Activated naive CD8-positive, alpha-beta T cell treated with anti-CD3 and anti-CD28 coated beads, Interleukin-2, amount 10 ng/mL, durations not matched to agents 7 days and 5 days (primary cell): ENCODE data around the gene PAPOLA. TPM values are rescaled to one million over a fixed set of nuclear protein-coding genes. Genes with fewer than 3 reads are reported as not detected.

ENCODE experiments used
- ATAC-seq: fragments of 150-1000 bp; cut with Tn5 transposase; one replicate; pipeline ENCODE4 v1.10.0; 2021; ENCODE audit warnings: low read depth, moderate library complexity
- POLR2A ChIA-PET: fragments of 350-600 bp; sonication (Branson Sonifier 250); formaldehyde crosslinking; loops from one replicate; lab custom pipeline; 2021; ENCODE audit warnings: antibody characterized with exemption; lab: Charles Lee
- DNase-seq: peaks from one replicate; pipeline ENCODE4 v3.0.0; 2021
- H3K27ac Mint-ChIP-seq: one replicate; pipeline ENCODE4 v1.8.0; 2022; ENCODE audit warnings: mild to moderate bottlenecking, mixed read lengths
- H3K27me3 Mint-ChIP-seq: one replicate; pipeline ENCODE4 v1.8.0; 2022; ENCODE audit warnings: mild to moderate bottlenecking, moderate library complexity, mixed read lengths
- H3K36me3 Mint-ChIP-seq: one replicate; pipeline ENCODE4 v1.8.0; 2021; ENCODE audit warnings: mild to moderate bottlenecking, mixed read lengths
- H3K4me1 Mint-ChIP-seq: one replicate; pipeline ENCODE4 v1.8.0; 2021; ENCODE audit warnings: mixed read lengths
- H3K4me3 Mint-ChIP-seq: one replicate; pipeline ENCODE4 v1.8.0; 2022; ENCODE audit warnings: mild to moderate bottlenecking, moderate library complexity, mixed read lengths
- H3K9me3 Mint-ChIP-seq: one replicate; pipeline ENCODE4 v1.8.0; 2021; ENCODE audit warnings: mixed read lengths
- total RNA-seq, 2 experiments: library from RNA; stranded (reverse); gene quantifications; one replicate each; pipeline ENCODE4 v1.2.3, GENCODE V29; 2021

Gene PAPOLA
- total RNA-seq, 2 experiments from 2014 or later = 168 to 175 TPM

DNA sequence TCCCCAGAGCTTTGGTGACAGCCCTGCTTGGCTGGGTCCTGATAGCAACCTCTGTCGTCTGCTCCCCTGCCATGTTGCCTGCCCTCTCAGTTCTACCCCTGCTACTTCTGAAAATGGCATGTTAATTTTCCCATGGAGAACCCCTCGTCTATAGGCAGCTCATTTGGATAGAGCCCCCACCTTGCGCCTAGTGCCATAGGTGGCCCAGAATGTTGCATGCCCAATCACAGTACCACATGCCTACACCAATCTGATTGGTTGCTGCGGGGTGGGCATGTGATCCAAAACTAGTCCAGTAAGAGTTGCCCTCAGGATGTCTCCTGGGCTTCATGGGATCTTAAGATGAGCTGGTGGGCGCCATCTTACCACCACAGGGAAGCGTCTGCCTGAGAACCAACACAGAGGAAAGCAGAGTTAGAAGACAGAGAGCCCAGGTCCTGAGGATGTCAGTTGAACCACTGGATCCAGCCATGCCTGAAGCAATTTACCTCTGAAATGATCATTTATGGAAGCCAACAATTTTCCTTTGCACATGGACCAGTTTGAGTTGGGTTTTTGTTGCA is 85.7 kb downstream of the PAPOLA start:
- DNase-seq (no peak), ATAC-seq (no peak)
- H3K9me3 Mint-ChIP-seq = no peaks in the 10 kb centered on the region
- H3K27me3 Mint-ChIP-seq = peaks cover 31% of the 10 kb centered on the region
- no peaks in the 10 kb centered on the region for H3K36me3 Mint-ChIP-seq
- no peak overlapping the region for H3K4me3 Mint-ChIP-seq
- peaks cover 10% of the 10 kb centered on the region for H3K4me1 Mint-ChIP-seq
- H3K27ac Mint-ChIP-seq = no peak overlapping the region
- POLR2A ChIA-PET = no interaction called here

DNA sequence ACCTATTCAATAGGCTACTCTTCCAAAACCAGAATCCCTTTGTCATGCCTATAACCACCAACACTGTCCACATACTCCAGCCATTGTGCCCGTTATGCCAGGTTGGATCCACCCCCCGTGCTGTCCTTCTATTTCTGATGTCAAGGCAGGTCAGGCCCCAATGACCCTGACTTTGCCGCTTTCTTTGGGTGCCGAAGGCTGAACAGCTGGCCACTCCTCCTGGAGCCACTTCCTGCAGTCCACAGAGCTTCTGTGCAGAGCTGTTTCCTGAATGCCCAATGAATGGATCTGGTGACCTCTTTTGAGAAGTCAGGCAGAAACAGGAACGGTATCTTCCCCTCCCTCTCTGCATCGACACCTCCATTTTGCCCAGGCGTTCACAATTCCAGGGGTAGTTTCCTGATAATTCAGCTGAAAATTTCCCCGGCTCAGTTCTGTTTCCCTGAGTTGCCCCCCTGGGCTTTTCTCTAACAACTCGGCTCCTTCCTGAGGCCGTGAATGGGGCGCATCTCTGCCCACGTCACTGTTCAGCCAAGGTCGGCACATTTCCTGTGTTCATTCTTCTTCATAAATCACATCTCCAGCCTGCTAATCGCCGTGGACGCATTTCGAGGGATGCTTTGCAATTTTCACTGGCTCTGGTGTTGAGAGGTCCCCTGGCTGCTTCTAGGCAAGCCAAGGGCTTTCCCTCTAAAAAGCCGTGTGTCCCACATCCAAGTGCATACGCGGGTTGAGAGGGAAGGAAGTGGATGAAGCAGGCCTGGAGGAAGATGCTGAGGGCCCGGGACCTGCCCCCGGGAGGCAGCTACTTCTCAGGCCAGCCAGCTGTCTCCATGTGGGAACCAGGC is 86.5 kb downstream of the PAPOLA start:
- no peak for DNase-seq
- POLR2A ChIA-PET = no interaction called here
- Mint-ChIP-seq H3K27ac (no peak overlapping the region), H3K4me1 (peaks cover 15% of the 10 kb centered on the region), H3K27me3 (peaks cover 34% of the 10 kb centered on the region), H3K4me3 (peak overlapping the region; percentile 12), H3K36me3 (no peaks in the 10 kb centered on the region), H3K9me3 (no peaks in the 10 kb centered on the region)
- no peak for ATAC-seq

DNA sequence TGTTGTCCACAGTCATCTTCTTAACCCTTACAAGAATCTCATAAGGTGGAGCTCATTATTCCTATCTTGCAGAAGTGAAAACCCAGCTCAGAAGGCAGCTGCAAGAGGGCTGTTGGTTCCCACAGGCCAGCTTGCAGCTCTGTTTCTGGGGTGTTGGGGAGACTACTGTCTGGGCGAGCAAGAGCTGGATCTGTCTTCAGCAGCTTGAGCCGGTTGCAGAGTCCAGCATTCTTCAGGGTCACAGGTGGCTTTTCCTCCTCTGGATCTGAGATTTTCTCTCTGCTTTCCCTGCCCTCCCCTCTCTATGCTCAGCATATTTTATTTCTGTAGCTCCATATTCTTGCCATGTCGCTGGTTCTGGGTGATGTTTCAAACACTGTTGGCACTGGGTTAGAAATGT is 87.4 kb downstream of the PAPOLA start:
- Mint-ChIP-seq H3K27me3 (peaks cover 31% of the 10 kb centered on the region), H3K4me1 (peaks cover 15% of the 10 kb centered on the region), H3K36me3 (no peaks in the 10 kb centered on the region), H3K27ac (no peak overlapping the region), H3K9me3 (no peaks in the 10 kb centered on the region), H3K4me3 (no peak overlapping the region)
- POLR2A ChIA-PET = no interaction called here
- ATAC-seq (no peak), DNase-seq (no peak)

DNA sequence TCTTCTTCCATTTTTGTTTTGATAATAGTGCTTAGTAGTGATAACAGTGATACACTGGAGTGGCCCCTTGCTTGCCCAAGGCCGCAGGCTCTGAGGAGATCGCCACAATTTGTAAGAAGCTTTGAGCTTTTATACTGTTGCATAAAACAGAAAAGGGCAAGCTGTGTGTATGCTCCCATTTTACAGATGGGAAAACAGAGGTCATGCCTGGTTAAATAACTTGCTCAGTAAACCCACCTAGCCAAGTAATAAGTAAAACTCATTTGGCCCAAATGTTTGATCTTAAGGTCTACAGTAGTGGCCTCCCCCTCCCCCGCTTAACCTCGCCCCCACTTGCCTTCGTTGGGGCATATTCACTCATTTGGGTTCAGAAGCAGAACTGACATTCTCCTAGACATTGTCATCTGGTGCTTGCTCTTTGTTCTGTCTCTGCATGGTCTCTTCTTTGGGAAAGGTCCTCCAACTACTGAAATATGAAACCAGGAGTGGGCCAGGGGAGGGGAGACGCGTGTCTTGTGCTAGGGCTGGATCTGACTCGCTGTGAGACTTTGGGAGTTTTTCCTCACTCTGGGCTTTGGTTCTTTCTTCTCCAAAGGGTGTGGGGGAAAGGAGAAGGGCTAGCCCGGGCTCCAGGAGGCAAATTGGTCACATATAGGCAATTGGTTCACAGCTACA is 88.1 kb downstream of the PAPOLA start:
- Mint-ChIP-seq H3K36me3 (no peaks in the 10 kb centered on the region), H3K4me3 (no peak overlapping the region), H3K9me3 (no peaks in the 10 kb centered on the region), H3K4me1 (peaks cover 15% of the 10 kb centered on the region), H3K27me3 (peaks cover 28% of the 10 kb centered on the region), H3K27ac (no peak overlapping the region)
- DNase-seq = no peak
- POLR2A ChIA-PET = no interaction called here
- ATAC-seq = no peak

DNA sequence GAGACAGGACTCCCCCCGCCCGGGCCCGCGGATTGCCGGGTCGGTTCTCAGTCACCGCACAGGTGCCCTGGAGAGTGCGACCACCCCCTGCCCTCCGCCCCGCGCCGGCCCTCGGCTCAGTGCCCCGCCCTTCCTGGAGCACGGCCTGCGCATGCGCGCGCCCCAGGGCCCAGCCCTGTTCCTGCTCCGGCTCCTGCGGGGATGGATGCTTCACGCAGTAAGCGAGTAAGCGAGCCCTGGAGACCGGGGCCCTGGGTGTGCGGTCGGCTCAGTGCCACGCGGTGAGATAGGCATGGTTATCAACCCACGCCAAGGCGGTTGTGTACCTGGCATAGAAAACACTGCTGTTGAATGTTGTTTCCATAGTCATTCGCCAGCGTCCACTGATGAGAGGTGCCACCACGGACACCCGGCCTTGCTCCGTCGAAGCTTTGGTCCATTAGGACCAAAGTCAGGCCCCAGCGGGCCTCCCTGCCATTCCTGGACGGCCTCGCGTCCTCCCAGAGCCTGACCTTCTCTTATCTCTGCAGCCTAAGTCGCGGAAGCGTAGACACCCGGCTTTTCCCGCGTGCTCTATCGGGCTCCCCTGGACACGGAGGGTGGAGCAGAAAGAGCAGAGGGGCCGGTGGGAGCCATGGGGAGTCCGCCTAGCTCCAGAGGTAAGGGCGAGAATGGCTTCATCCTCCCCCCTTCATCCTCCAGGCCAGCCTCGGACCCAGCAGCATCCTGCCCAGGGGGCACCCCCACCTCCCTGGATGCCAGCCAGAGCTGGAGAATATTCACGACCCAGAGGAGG is 90.6 kb downstream of the PAPOLA start:
- Mint-ChIP-seq H3K27me3 (peaks cover 16% of the 10 kb centered on the region), H3K27ac (peak overlapping the region; percentile 52), H3K4me1 (peaks cover 15% of the 10 kb centered on the region), H3K9me3 (no peaks in the 10 kb centered on the region), H3K36me3 (no peaks in the 10 kb centered on the region), H3K4me3 (peak overlapping the region; percentile 72)
- DNase-seq (peak; percentile 81), ATAC-seq (peak; percentile 96)
- POLR2A ChIA-PET = no interaction called here

DNA sequence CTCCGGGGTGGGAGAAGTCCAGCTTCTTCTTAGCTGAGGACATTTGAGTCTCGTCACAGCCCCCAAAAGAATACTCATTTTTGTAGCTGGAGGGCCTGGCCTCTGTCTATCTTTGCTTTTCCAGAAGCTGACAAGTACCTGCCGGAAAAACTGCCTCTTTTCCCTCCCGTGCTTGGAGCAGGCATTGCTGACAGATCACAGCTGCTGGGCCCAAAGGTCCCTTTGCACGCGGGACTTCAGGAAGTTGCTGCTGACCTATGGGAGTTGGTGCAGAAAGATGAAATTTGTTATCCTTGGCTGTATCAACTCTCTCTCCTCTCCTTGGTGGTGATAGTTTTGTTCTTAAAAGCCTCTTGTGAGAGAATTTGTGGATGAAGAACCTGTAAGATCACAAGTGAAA is 92.8 kb downstream of the PAPOLA start:
- DNase-seq (no peak), ATAC-seq (no peak)
- Mint-ChIP-seq H3K27ac (no peak overlapping the region), H3K9me3 (no peaks in the 10 kb centered on the region), H3K4me1 (peaks cover 11% of the 10 kb centered on the region), H3K4me3 (no peak overlapping the region), H3K36me3 (no peaks in the 10 kb centered on the region), H3K27me3 (peaks cover 9% of the 10 kb centered on the region)
- POLR2A ChIA-PET = no interaction called here

DNA sequence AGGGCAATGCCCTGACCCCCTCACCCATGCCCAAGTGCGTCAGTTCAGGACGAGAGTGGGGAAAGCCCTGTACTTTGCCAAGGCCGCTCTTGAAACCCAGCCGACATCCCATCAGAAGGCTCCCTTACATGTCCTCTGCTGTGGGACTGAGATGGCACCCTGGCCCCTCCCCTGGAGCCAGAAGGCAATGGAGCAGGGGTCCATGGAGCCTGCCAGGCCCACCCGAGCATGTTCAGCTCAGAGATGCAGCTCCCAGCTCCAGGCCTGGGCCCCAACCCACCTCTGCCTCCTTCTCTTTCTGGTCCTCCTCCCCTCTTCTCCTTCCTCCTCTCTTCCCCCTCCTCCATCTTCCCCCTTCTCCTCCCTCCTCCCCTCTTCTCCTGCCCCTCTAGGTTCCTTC is 95.5 kb downstream of the PAPOLA start:
- POLR2A ChIA-PET = no interaction called here
- no peak for DNase-seq
- H3K27ac Mint-ChIP-seq = no peak overlapping the region
- H3K4me1 Mint-ChIP-seq = peaks cover 21% of the 10 kb centered on the region
- H3K27me3 Mint-ChIP-seq = peaks cover 5% of the 10 kb centered on the region
- ATAC-seq = no peak
- peaks cover 5% of the 10 kb centered on the region for H3K9me3 Mint-ChIP-seq
- H3K36me3 Mint-ChIP-seq = no peaks in the 10 kb centered on the region
- H3K4me3 Mint-ChIP-seq = no peak overlapping the region

DNA sequence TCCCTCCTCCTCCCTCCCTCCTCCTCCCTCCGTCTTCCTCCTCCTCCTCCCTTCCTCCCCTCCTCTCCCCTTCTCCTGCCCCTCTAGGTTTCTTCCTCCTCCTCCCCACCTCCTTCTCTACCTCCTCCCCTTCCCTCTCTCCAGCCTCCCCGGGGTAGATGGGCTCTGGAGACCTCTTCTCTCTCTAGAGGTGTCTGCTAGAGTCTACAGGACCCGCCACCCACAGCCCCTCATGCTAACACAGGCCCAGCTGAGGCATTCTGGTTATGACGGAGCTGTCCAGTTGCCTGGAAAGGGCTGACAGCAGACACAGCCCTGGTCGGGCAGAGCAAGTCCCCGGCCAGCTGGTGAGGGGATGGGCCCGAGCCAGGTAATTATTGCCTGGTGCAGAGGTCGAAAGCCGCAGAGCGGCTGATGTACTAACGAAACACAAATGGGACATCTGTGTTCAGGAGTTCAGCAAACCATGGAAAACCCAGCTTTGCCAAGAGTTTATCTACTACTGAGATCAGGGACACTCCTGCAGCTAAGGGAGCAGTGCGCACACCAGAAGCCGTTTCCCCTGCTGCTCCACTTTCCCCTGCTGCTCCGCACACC is 96.2 kb downstream of the PAPOLA start:
- Mint-ChIP-seq H3K27ac (no peak overlapping the region), H3K9me3 (peaks cover 5% of the 10 kb centered on the region), H3K27me3 (peaks cover 5% of the 10 kb centered on the region), H3K36me3 (peaks cover 3% of the 10 kb centered on the region), H3K4me1 (peaks cover 21% of the 10 kb centered on the region), H3K4me3 (no peak overlapping the region)
- DNase-seq (no peak), ATAC-seq (no peak)
- POLR2A ChIA-PET = no interaction called here

DNA sequence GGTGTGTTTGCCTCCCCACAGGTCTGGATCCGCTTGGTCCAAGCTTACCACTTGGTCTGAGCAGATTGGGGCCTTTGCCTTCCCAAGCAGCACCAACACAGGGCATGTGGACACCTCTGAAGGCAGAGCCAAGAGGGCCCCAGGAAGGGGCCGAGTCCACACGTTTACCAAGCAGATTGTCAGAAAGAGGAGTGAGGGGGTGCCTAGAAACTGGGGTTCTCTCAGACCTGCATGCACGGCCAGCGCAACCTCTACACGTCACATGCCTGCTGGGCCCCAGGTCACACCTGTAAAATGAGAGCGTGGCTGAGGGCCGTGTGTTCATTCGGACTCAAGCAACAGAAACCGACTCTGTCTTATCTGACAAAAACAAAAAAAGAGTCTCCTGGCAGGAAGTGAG is 96.9 kb downstream of the PAPOLA start:
- no peak for DNase-seq
- H3K4me1 Mint-ChIP-seq = peaks cover 17% of the 10 kb centered on the region
- H3K4me3 Mint-ChIP-seq = no peak overlapping the region
- peaks cover 3% of the 10 kb centered on the region for H3K27me3 Mint-ChIP-seq
- peaks cover 5% of the 10 kb centered on the region for H3K9me3 Mint-ChIP-seq
- POLR2A ChIA-PET = no interaction called here
- H3K36me3 Mint-ChIP-seq = peaks cover 3% of the 10 kb centered on the region
- no peak for ATAC-seq
- H3K27ac Mint-ChIP-seq = no peak overlapping the region

DNA sequence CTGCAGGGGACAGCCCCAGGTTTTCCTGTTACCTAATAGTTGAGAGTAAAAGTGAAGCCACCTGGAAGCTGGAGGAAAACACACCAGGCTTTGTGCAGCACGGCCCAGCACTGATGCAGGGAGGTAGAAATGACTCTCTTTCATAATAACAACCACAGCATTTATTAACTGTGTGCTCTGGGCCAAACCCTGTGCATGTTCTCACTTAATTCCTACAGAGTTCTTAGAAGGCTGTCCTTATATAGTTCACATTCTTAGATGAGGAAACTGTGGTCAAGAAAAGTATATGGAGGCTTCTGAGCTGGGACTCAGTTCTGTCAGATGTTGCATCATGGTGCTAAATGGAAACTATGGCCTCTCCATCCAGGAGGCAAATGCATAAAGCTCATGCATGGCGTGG is 100.0 kb downstream of the PAPOLA start:
- H3K27ac Mint-ChIP-seq = peak overlapping the region; percentile 70
- DNase-seq (no peak), ATAC-seq (peak; percentile 82)
- peaks cover 5% of the 10 kb centered on the region for H3K9me3 Mint-ChIP-seq
- H3K4me3 Mint-ChIP-seq = peak overlapping the region; percentile 38
- peaks cover 17% of the 10 kb centered on the region for H3K4me1 Mint-ChIP-seq
- H3K36me3 Mint-ChIP-seq = peaks cover 3% of the 10 kb centered on the region
- POLR2A ChIA-PET = no interaction called here
- H3K27me3 Mint-ChIP-seq = peaks cover 3% of the 10 kb centered on the region

DNA sequence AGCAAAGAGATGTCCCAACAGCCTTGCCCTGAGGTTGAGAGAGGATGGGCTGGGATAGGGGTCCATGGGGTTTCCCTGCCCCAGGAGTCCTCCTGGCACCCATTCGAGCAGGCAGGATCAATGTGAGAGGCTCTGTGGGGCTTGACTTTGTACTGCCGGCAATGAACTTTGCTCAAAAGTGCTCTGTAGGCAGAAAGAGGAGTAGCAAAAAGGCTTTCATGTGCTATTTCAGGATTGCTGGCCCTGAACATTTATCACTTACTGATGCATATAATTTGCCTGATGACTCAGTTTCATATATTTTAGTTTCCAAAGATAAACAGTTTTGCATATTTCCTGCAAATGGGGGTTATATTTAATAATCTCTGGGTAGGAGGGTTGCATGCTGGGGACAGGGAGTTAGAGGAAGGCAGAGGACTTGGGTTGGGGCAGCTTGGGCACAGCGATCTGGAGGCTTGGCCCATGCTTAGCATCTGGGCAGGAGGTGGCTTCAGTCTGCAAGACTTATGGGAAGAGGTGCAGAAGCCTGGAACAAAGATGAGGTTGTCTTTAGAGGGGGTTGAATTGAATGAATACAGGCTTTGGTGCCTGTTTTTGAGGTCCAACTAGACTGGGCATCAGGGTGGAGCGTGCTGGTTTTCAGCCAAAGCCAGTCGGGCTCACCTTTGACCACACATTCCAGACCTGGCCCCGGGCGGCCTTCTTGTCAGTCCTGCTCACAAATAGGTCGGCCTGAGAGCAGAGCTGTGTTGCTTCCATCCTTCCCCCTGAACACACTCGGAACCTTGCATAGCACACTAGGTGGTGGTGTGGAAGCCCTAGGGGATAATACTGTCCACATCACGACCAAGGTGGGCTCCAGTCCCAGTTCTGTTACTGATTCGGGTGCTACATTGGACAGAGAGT is 101.4 kb downstream of the PAPOLA start:
- peaks cover 17% of the 10 kb centered on the region for H3K4me1 Mint-ChIP-seq
- ATAC-seq (no peak), DNase-seq (no peak)
- no peak overlapping the region for H3K4me3 Mint-ChIP-seq
- H3K36me3 Mint-ChIP-seq = peaks cover 3% of the 10 kb centered on the region
- H3K27ac Mint-ChIP-seq = no peak overlapping the region
- POLR2A ChIA-PET = no interaction called here
- H3K27me3 Mint-ChIP-seq = peaks cover 3% of the 10 kb centered on the region
- peaks cover 5% of the 10 kb centered on the region for H3K9me3 Mint-ChIP-seq

DNA sequence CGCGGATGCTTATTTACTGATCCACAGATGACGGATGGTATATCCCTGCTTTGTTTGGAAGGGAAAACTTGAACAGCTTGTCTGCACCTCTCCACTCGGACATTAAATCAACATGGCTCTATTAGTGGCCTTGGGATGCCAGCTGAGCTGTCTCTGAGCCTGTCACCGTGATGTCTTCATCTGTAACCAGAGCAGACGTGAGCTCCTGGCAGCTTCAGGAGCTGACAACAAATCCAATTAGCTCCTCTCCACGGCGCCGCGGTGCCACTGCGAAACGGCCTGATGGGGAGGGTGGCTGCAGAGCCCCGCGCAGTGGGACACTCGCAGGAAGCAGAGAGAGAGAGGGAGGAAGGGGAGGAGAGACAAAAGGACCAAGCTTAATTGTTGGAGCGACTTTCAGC is 112.3 kb downstream of the PAPOLA start:
- POLR2A ChIA-PET = no interaction called here
- Mint-ChIP-seq H3K27ac (no peak overlapping the region), H3K27me3 (peaks cover 25% of the 10 kb centered on the region)

More for the DNA sequence above, 112.3 kb downstream of the PAPOLA start:
- Mint-ChIP-seq H3K9me3 (no peaks in the 10 kb centered on the region), H3K36me3 (no peaks in the 10 kb centered on the region), H3K4me3 (no peak overlapping the region), H3K4me1 (no peaks in the 10 kb centered on the region)
- DNase-seq = no peak
- no peak for ATAC-seq
